HG02610 (cell line): Measurements from ENCODE around the gene MTARC2.

Experiments
- ATAC-seq: cut with Tn5 transposase; IDR thresholded peaks from one replicate; pipeline ENCODE4 v1.9.1; 2021; ENCODE audit warnings: mild to moderate bottlenecking, moderate library complexity; ENCODE audit not compliant: unreplicated experiment

The MTARC2 gene

GRCh38 chr1:220824031-220824989 lies 76.2 kb downstream of the MTARC2 start:
- ATAC-seq = no peak

- no peak for ATAC-seq
Measured at GRCh38 chr1:220825819-220826551, 77.9 kb downstream of the MTARC2 start.

GRCh38 chr1:220826729-220827128 lies 78.6 kb downstream of the MTARC2 start:
- ATAC-seq = no peak

GRCh38 chr1:220827445-220828178 lies 79.5 kb downstream of the MTARC2 start:
- no peak for ATAC-seq

GRCh38 chr1:220828179-220828490 lies 80.0 kb downstream of the MTARC2 start:
- no peak for ATAC-seq

- no peak for ATAC-seq
Measured at GRCh38 chr1:220828950-220829586, 80.9 kb downstream of the MTARC2 start.

GRCh38 chr1:220833436-220833835 lies 85.3 kb downstream of the MTARC2 start:
- no peak for ATAC-seq
